22Rv1 (cell line): ENCODE results near the gene PITPNM3.
"Not testable (repeated sequence)": the region's sequence is repeated elsewhere in the genome, so short reads cannot be mapped to it uniquely, and the experiment has no call there.

Experiments used
- H3K27ac ChIP-seq: fragments of 450-650 bp; 2 replicates; pipeline ENCODE4 v1.5.1; 2017
- ZFX ChIP-seq: fragments of 450-650 bp; IDR thresholded peaks from 2 replicates; pipeline ENCODE4 v1.6.1; 2017; ENCODE audit warnings: antibody characterized with exemption, borderline replicate concordance
- TF ChIP-seq, protein P1 (sequence below): fragments of 450-650 bp; IDR thresholded peaks from 2 replicates; pipeline ENCODE4 v1.5.1; 2017; ENCODE audit warnings: mild to moderate bottlenecking

Gene PITPNM3

DNA sequence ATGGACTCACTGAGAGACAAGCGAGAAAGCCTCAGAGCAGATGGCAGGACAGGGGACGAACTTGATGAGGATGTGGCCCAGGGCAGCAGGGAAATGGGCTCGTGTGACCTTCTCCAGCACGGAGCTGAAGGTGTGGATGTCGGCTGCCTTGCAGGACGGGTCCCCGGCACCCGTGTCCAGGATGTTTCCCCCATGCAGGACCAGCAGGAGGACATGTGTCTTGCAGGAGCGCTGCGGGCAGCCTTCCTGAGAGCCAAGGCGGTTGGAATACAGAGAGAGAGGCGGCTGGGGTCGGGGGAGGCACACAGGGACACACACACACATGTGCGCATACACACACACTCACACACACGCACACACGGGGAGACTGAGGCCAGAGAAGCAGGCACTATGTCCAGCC, 72.8 kb downstream of the PITPNM3 start:
- no peak overlapping the region for H3K27ac ChIP-seq
- no peak for TF ChIP-seq ZFX
- TF ChIP-seq, protein P1, sequence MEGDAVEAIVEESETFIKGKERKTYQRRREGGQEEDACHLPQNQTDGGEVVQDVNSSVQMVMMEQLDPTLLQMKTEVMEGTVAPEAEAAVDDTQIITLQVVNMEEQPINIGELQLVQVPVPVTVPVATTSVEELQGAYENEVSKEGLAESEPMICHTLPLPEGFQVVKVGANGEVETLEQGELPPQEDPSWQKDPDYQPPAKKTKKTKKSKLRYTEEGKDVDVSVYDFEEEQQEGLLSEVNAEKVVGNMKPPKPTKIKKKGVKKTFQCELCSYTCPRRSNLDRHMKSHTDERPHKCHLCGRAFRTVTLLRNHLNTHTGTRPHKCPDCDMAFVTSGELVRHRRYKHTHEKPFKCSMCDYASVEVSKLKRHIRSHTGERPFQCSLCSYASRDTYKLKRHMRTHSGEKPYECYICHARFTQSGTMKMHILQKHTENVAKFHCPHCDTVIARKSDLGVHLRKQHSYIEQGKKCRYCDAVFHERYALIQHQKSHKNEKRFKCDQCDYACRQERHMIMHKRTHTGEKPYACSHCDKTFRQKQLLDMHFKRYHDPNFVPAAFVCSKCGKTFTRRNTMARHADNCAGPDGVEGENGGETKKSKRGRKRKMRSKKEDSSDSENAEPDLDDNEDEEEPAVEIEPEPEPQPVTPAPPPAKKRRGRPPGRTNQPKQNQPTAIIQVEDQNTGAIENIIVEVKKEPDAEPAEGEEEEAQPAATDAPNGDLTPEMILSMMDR, result no peak

DNA sequence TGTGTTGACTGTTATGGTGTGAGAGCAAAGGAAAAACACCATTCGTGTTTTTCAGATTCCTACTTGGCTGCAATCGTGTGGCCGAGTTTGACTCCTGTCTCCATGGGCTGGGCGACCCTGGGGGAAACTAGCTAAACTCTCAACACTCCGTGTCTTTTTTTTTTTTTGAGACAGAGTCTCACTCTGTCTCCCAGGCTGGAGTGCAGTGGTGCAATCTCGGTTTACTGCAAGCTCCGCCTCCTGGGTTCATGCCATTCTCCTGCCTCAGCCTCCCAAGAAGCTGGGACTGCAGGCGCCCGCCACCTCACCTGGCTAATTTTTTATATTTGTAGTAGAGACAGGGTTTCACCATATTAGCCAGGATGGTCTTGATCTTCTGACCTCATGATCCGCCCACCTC, 73.6 kb downstream of the PITPNM3 start:
- not testable (repeated sequence) for H3K27ac ChIP-seq

DNA sequence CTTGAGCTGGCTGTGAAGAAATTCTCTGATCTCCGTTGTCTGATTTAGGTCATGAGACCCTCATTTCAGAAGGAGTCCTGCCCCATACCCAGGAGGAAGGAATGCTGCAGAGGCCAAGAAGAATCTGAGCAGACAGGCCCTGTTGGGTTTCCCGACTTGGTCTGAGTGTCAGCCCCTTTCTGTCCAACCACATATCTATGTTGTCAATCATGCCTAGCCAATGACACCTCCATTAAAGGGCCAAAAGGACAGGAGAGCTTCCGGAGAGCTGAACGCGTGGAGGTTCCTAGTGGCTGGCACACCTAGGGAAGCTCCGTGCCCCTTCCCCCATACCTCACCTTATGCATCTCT, 74.3 kb downstream of the PITPNM3 start:
- H3K27ac ChIP-seq, result no peak overlapping the region
- TF ChIP-seq, protein P1, result no peak
- TF ChIP-seq ZFX, result no peak

DNA sequence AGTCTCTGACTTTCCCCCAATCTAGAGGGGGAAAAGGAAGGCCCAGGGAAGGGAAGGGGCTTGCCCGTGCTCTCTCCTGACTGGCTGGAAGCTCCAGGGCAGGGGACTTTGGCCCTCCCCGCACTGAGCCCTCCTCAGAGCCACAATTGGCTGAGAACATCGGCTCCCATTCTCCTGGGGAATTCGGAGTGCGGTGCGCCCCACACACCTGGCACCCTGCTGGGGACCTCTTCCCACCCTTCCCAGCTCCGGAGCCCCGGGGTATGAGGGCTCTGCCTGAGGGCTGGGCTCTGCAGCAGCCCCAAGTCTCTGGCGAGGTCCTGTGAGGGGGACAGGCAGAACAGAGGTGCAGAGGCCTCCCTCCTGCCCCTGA, 76.1 kb downstream of the PITPNM3 start:
- TF ChIP-seq, protein P1, result no peak
- TF ChIP-seq ZFX, result no peak
- no peak overlapping the region for H3K27ac ChIP-seq

DNA sequence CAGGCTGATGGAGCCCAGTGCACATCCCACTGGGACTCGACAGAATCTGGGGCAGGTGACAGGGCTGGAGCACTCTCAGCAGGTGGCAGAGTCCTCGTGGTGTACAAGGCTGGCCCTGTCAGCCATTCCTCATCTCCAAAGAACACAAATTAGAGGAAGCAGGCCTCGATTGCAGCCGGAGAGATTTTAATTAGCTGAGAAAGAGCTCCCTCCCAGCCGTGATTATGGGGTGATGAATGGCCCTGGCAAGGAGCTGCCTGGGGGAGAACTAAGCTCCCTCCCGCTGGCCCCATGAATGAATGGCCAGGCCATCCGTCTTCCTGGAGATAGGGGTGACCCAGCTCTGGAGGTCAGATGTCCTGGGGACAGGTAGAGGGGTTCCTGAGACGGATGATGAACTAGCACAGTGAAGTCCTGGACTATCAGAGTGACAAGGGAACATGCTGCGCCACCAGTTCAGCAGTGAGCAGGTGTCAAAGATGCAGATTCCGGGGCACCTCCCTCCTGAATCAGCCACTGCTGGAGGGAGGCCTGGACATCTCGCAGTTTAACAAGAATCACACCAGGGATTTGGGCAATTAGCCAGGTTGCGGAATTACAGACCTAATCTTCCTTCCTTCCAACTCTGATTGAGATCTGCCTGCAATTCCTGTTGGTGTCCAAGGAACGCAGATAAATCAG, 76.6 kb downstream of the PITPNM3 start:
- no peak for TF ChIP-seq ZFX
- TF ChIP-seq, protein P1, result no peak
- no peak overlapping the region for H3K27ac ChIP-seq

DNA sequence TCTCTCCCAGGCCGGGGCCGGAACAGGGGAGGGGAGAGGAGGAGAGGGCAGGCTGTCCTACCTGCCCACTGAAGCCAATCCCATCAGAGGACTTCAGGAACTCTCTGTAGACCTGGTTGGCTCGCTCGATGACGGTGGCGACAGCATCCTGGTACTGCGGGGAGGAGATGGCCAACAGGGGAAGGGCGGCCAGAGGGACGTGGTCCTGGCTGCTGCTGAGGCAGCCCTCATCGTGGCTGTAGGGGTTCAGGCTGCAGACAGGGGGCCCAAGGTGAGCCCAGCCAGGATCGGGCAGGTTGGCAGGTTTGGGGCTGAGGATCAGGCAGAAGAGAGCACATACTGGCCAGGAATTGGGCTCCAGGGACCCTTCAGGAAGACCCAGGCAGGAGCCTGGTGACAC, 77.9 kb downstream of the PITPNM3 start:
- H3K27ac ChIP-seq, result no peak overlapping the region
- TF ChIP-seq ZFX, result no peak
- TF ChIP-seq, protein P1, result no peak

DNA sequence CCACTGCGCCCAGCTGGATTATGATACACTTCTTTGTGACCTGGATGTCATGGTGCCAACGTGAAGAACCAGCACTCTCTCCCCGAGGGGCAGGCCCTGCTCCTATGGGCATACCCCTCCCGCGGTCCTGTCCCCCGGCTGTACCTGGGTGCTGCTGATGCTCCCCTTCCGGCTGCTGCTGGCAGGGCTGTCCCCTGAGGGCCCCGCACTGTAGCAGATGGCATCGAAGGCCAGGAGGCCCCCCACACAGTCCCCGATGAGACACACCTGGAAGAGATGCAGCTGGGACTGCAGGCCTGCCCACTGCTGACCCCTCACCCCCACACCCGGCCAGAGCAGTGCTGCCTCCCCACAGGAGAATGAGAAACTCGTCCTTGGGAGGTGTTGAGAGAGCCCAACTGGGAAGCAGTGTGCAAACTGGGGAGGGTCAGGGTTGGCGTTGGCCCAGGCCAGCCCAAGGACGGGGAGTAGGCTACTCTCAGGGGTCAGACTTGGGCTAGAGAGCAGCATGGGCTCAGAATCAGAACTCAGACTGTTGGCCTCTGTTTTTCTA, 78.4 kb downstream of the PITPNM3 start:
- no peak overlapping the region for H3K27ac ChIP-seq

More for the DNA sequence above, 78.4 kb downstream of the PITPNM3 start:
- TF ChIP-seq, protein P1, result no peak
- no peak for TF ChIP-seq ZFX
